Hepatocyte (in vitro differentiated cells): Measurements from ENCODE around the gene ZNF276. TPM values are rescaled to one million over a fixed set of nuclear protein-coding genes. Genes with fewer than 3 reads are reported as not detected.

Experiments used
- DNase-seq: peaks from one replicate; pipeline ENCODE4 v3.0.0-alpha.2; 2016; ENCODE audit warnings: low spot score
- H2AFZ ChIP-seq: fragments of 200-600 bp; sonication (generic); 2 replicates; pipeline ENCODE4 v1.6.0; 2016; ENCODE audit warnings: antibody characterized with exemption, mild to moderate bottlenecking
- H3K27ac ChIP-seq: fragments of 200-600 bp; sonication (generic); 2 replicates; pipeline ENCODE4 v1.5.1; 2016; ENCODE audit warnings: mild to moderate bottlenecking
- H3K27me3 ChIP-seq: fragments of 200-600 bp; sonication (generic); 2 replicates; pipeline ENCODE4 v1.6.1; 2016
- H3K36me3 ChIP-seq: fragments of 200-600 bp; sonication (generic); replicated peaks from 2 replicates; pipeline ENCODE4 v1.5.1; 2016; ENCODE audit warnings: low read depth; ENCODE audit not compliant: insufficient read depth
- H3K4me1 ChIP-seq: fragments of 200-600 bp; sonication (generic); 2 replicates; pipeline ENCODE4 v1.5.1; 2016; ENCODE audit warnings: mild to moderate bottlenecking, moderate library complexity; ENCODE audit not compliant: insufficient read depth
- H3K4me2 ChIP-seq: fragments of 200-600 bp; sonication (generic); 2 replicates; pipeline ENCODE4 v1.6.0; 2016
- H3K4me3 ChIP-seq: fragments of 200-600 bp; sonication (generic); 2 replicates; pipeline ENCODE4 v1.5.1; 2016; ENCODE audit warnings: mild to moderate bottlenecking
- H3K79me2 ChIP-seq: fragments of 200-600 bp; sonication (generic); 2 replicates; pipeline ENCODE4 v1.6.0; 2017; ENCODE audit warnings: mild to moderate bottlenecking
- H3K9me2 ChIP-seq: fragments of 200-600 bp; sonication (generic); replicated peaks from 2 replicates; pipeline ENCODE4 v1.6.0; 2017; ENCODE audit warnings: mild to moderate bottlenecking; ENCODE audit not compliant: insufficient read depth
- H3K9me3 ChIP-seq: fragments of 200-600 bp; sonication (generic); 2 replicates; pipeline ENCODE4 v1.5.1; 2016; ENCODE audit warnings: low read depth, mild to moderate bottlenecking
- H4K20me1 ChIP-seq: fragments of 200-600 bp; sonication (generic); 2 replicates; pipeline ENCODE4 v1.6.0; 2016; ENCODE audit warnings: mild to moderate bottlenecking; ENCODE audit not compliant: insufficient read depth, poor library complexity, severe bottlenecking
- CTCF ChIP-seq: fragments of 200-600 bp; sonication (generic); IDR thresholded peaks from 2 replicates; pipeline ENCODE4 v1.5.1; 2016; ENCODE audit warnings: antibody characterized with exemption, mild to moderate bottlenecking; ENCODE audit not compliant: poor library complexity
- EZH2 ChIP-seq: fragments of 200-600 bp; sonication (generic); IDR thresholded peaks from 2 replicates; pipeline ENCODE4 v1.6.1; 2016; ENCODE audit warnings: antibody characterized with exemption, mild to moderate bottlenecking, borderline replicate concordance
- EZH2phosphoT487 ChIP-seq: fragments of 200-600 bp; sonication (generic); IDR thresholded peaks from one replicate; pipeline ENCODE4 v1.6.1; 2018; ENCODE audit warnings: antibody characterized with exemption, mild to moderate bottlenecking, low read depth, moderate library complexity; ENCODE audit not compliant: unreplicated experiment, severe bottlenecking
- WGBS: methylation state at CpG from one replicate; pipeline ENCODE4 v1.1.6; 2016; ENCODE audit warnings: low lambda C conversion rate; ENCODE audit errors: missing lambda C conversion rate; 5-methylcytosine and 5-hydroxymethylcytosine counted together
- polyA plus RNA-seq: library from polyadenylated mRNA; unstranded; fragments of >200 nt; fragmentation: Nextera tagmentation; extraction: Ambion mirVana; gene quantifications from 2 replicates; pipeline ENCODE4 v1.2.1, GENCODE V29; 2016
- total RNA-seq: library from RNA; depleted of rRNA; stranded (reverse); fragments of >200 nt; gene quantifications from 2 replicates; pipeline ENCODE4 v1.2.3, GENCODE V29; 2014

Gene ZNF276
- total and polyA plus RNA-seq, 2 experiments from 2014 or later, result 15.0 to 23.2 TPM

- Histone ChIP-seq H3K9me3 (no peaks in the 10 kb centered on the region), H3K4me1 (no peaks in the 10 kb centered on the region), H3K79me2 (no peaks in the 10 kb centered on the region), H3K9me2 (no peaks in the 10 kb centered on the region), H3K36me3 (no peaks in the 10 kb centered on the region), H3K27me3 (no peaks in the 10 kb centered on the region), H3K4me3 (no peak overlapping the region), H4K20me1 (no peaks in the 10 kb centered on the region), H3K4me2 (no peak overlapping the region), H2AFZ (no peak overlapping the region), H3K27ac (no peak overlapping the region)
- 96% methylated on average over 11 of the region's 11 CpGs for WGBS
- TF ChIP-seq EZH2phosphoT487, result no peak
- TF ChIP-seq CTCF, result no peak
- no peak for TF ChIP-seq EZH2
- no peak for DNase-seq
Measured at GRCh38 chr16:89741342-89742014, 20.1 kb downstream of the ZNF276 start.

GRCh38 chr16:89742948-89743347 lies 21.6 kb downstream of the ZNF276 start:
- TF ChIP-seq CTCF, result no peak
- TF ChIP-seq EZH2phosphoT487, result no peak
- TF ChIP-seq EZH2, result no peak
- 96% methylated on average over 4 of the region's 4 CpGs for WGBS

GRCh38 chr16:89744813-89745212 lies 23.5 kb downstream of the ZNF276 start:
- TF ChIP-seq CTCF (no peak), EZH2 (no peak), EZH2phosphoT487 (no peak)
- no peak overlapping the region for H3K27ac ChIP-seq
- no peaks in the 10 kb centered on the region for H4K20me1 ChIP-seq
- no peaks in the 10 kb centered on the region for H3K36me3 ChIP-seq
- H3K27me3 ChIP-seq, result no peaks in the 10 kb centered on the region
- H3K9me3 ChIP-seq, result no peaks in the 10 kb centered on the region
- WGBS, result 96% methylated on average over 16 of the region's 16 CpGs
- H3K4me3 ChIP-seq, result no peak overlapping the region
- no peaks in the 10 kb centered on the region for H3K4me1 ChIP-seq
- H3K9me2 ChIP-seq, result no peaks in the 10 kb centered on the region
- H3K4me2 ChIP-seq, result no peak overlapping the region
- H3K79me2 ChIP-seq, result no peaks in the 10 kb centered on the region
- H2AFZ ChIP-seq, result no peak overlapping the region
- no peak for DNase-seq

More at GRCh38 chr16:89742948-89743347, 21.6 kb downstream of the ZNF276 start:
- no peaks in the 10 kb centered on the region for H3K36me3 ChIP-seq
- H4K20me1 ChIP-seq, result no peaks in the 10 kb centered on the region
- no peak overlapping the region for H3K27ac ChIP-seq
- H3K4me2 ChIP-seq, result no peak overlapping the region
- H3K4me3 ChIP-seq, result no peak overlapping the region
- no peak for DNase-seq
- no peaks in the 10 kb centered on the region for H3K9me3 ChIP-seq
- H2AFZ ChIP-seq, result no peak overlapping the region
- H3K27me3 ChIP-seq, result no peaks in the 10 kb centered on the region
- H3K79me2 ChIP-seq, result no peaks in the 10 kb centered on the region
- no peaks in the 10 kb centered on the region for H3K9me2 ChIP-seq
- no peaks in the 10 kb centered on the region for H3K4me1 ChIP-seq
